IMR-90 (cell line): ENCODE data around the gene RAB8B.

ENCODE experiments used
- POLR2A ChIP-seq: IDR thresholded peaks from 2 replicates; pipeline ENCODE4 v1.6.1; 2012; ENCODE audit warnings: mild to moderate bottlenecking, low read depth, low read length
- SMC3 ChIP-seq: fragments of 150-350 bp; IDR thresholded peaks from 2 replicates; pipeline ENCODE4 v1.6.1; 2016; ENCODE audit warnings: low read depth, mild to moderate bottlenecking, antibody characterized with exemption, low read length, moderate library complexity
- TF ChIP-seq, protein P1 (sequence below): conservative IDR thresholded peaks from 2 replicates; pipeline ENCODE4 v1.5.1; 2012; ENCODE audit warnings: mild to moderate bottlenecking, low read depth, low read length, improper control_type of control experiment

DNA sequence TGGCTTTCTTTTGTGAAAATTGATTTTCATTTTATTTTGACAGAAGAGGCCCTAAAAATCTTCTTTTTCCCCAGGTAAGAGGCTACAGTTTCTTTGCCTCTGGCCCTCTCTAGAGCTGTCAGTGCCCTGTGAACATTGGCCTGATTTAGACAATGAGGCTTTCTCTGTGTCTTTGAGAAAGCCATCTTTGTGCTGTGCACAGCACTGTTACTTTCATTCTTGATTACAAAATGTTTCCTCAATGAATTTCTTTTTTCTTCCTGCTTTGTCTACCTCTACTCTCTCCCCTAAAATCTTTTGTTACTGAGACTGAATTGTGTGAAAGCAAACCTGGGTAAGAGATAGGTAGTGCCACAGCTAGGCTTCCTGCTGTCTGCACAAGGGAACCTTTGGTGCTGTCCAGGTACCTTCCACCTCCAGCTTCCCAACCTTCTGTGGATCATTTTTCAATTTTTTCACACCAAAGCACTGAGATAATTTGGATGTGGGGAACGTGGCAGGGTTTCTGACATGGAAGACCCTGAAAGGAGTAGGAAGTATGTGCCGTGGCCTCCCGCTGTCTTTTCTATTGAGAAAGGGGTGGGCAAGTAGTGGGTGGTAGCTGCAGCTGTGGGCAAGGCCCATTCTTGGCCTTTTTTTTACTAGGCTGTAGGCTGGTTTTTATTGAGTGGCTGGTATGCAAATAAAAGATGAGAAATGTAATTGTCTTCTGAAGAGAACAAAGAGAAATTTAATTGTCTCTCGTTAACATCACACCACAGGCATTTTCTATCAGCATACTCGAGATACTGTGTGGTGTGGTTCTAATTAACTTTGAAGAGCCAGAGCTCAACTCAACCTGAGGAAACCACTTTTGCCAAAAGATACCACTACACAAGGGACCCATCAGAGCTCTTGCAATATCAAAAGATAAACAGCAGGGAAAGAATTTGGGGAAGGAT, 21.0 kb downstream of the RAB8B start:
- TF ChIP-seq, protein P1, sequence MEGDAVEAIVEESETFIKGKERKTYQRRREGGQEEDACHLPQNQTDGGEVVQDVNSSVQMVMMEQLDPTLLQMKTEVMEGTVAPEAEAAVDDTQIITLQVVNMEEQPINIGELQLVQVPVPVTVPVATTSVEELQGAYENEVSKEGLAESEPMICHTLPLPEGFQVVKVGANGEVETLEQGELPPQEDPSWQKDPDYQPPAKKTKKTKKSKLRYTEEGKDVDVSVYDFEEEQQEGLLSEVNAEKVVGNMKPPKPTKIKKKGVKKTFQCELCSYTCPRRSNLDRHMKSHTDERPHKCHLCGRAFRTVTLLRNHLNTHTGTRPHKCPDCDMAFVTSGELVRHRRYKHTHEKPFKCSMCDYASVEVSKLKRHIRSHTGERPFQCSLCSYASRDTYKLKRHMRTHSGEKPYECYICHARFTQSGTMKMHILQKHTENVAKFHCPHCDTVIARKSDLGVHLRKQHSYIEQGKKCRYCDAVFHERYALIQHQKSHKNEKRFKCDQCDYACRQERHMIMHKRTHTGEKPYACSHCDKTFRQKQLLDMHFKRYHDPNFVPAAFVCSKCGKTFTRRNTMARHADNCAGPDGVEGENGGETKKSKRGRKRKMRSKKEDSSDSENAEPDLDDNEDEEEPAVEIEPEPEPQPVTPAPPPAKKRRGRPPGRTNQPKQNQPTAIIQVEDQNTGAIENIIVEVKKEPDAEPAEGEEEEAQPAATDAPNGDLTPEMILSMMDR, result no peak
- TF ChIP-seq SMC3 (no peak), POLR2A (no peak)
